Activated CD8-positive, alpha-beta memory T cell treated with anti-CD3 and anti-CD28 coated beads, Interleukin-2, amount 50 U/mL, for 1 hour (primary cell): Measurements from ENCODE around the gene VEPH1.

Source experiments
- DNase-seq: peaks from one replicate; pipeline ENCODE4 v3.0.0-alpha.2; 2020; ENCODE audit errors: extremely low read depth

The VEPH1 gene

GRCh38 chr3:157502916-157503595, at the start of gene VEPH1:
TSS of gene VEPH1 (minus strand) at chr3:157503416. CDS start at chr3:157495349, 8,067 bp downstream.
- DNase-seq: no peak

GRCh38 chr3:157551961-157552360, 48.7 kb upstream of the VEPH1 start:
- DNase-seq: no peak

- no peak for DNase-seq
Observed at GRCh38 chr3:157549498-157549897, 46.3 kb upstream of the VEPH1 start.

- DNase-seq: no peak
Observed at GRCh38 chr3:157544501-157545130, 41.4 kb upstream of the VEPH1 start.

GRCh38 chr3:157543501-157544035, 40.4 kb upstream of the VEPH1 start:
- DNase-seq: no peak

- no peak for DNase-seq
Observed at GRCh38 chr3:157542711-157543500, 39.7 kb upstream of the VEPH1 start.

- DNase-seq: no peak
Observed at GRCh38 chr3:157541506-157542236, 38.5 kb upstream of the VEPH1 start.

GRCh38 chr3:157540656-157541055, 37.4 kb upstream of the VEPH1 start:
- no peak for DNase-seq

GRCh38 chr3:157535667-157536066, 32.5 kb upstream of the VEPH1 start:
- DNase-seq: no peak

- DNase-seq: no peak
Observed at GRCh38 chr3:157534725-157535161, 31.5 kb upstream of the VEPH1 start.

- no peak for DNase-seq
Observed at GRCh38 chr3:157533298-157534070, 30.3 kb upstream of the VEPH1 start.

- no peak for DNase-seq
Observed at GRCh38 chr3:157532529-157533297, 29.5 kb upstream of the VEPH1 start.

GRCh38 chr3:157531771-157532170, 28.6 kb upstream of the VEPH1 start:
- DNase-seq: no peak

GRCh38 chr3:157531301-157531660, 28.1 kb upstream of the VEPH1 start:
- DNase-seq: no peak

- DNase-seq: no peak
Observed at GRCh38 chr3:157530637-157531300, 27.6 kb upstream of the VEPH1 start.

- DNase-seq: no peak
Observed at GRCh38 chr3:157529751-157530150, 26.5 kb upstream of the VEPH1 start.

- no peak for DNase-seq
Observed at GRCh38 chr3:157529085-157529484, 25.9 kb upstream of the VEPH1 start.

GRCh38 chr3:157527131-157527881, 24.1 kb upstream of the VEPH1 start:
- no peak for DNase-seq

GRCh38 chr3:157526036-157526435, 22.8 kb upstream of the VEPH1 start:
- no peak for DNase-seq
